ENCODE results near the gene WDR55.
"Not testable (repeated sequence)": the region's sequence is repeated elsewhere in the genome, so short reads cannot be mapped to it uniquely, and the experiment has no call there.

Gene WDR55

DNA sequence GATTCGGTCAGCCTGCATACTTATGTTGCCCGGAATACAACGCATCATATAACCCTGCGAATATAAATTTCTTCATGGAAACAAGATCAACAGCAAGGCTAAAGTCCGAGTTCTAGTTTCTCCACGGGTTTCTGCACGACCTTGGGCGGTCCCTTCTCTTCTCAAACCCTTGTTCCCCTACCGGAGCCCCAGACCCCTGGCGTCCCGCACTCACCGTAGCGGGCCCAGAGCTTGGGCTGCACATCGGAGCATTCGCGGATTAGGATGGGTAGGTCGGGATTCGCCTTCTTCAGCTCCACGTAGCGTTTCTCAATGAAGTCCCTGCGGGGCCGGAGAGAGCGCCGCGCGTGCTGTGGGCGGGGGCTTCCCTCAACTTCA, 17.7 kb upstream of the WDR55 start:
- no peaks in the 10 kb centered on the region for H3K27me3 ChIP-seq (ENCODE audit: low read length)
- H3K27ac ChIP-seq (ENCODE audit: low read depth, low read length) = peak overlapping the region; percentile 16; the same call in 1 of the 2 replicates
- peak overlapping the region; percentile 55 for H2AFZ ChIP-seq (ENCODE audit: low read depth, low read length, severe bottlenecking)
- peak overlapping the region; percentile 78 for H3K4me3 ChIP-seq (ENCODE audit: insufficient read depth, low read length, poor library complexity, severe bottlenecking)
- no peaks in the 10 kb centered on the region for H3K9me2 ChIP-seq (replicated peaks; ENCODE audit: insufficient read depth, low read length)
- peak overlapping the region; percentile 86 for H3K4me2 ChIP-seq (ENCODE audit: low read depth, low read length, poor library complexity, severe bottlenecking)
- H3F3A ChIP-seq (ENCODE audit: insufficient read depth) = no peaks in the 10 kb centered on the region
- no peaks in the 10 kb centered on the region for H3K9me3 ChIP-seq (ENCODE audit: insufficient read depth, low read length)
- no peak for TF ChIP-seq EZH2phosphoT487 (conservative IDR thresholded peaks at IDR 0.05; ENCODE audit: low read length)
- TF ChIP-seq, protein P1, sequence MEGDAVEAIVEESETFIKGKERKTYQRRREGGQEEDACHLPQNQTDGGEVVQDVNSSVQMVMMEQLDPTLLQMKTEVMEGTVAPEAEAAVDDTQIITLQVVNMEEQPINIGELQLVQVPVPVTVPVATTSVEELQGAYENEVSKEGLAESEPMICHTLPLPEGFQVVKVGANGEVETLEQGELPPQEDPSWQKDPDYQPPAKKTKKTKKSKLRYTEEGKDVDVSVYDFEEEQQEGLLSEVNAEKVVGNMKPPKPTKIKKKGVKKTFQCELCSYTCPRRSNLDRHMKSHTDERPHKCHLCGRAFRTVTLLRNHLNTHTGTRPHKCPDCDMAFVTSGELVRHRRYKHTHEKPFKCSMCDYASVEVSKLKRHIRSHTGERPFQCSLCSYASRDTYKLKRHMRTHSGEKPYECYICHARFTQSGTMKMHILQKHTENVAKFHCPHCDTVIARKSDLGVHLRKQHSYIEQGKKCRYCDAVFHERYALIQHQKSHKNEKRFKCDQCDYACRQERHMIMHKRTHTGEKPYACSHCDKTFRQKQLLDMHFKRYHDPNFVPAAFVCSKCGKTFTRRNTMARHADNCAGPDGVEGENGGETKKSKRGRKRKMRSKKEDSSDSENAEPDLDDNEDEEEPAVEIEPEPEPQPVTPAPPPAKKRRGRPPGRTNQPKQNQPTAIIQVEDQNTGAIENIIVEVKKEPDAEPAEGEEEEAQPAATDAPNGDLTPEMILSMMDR (IDR thresholded peaks at IDR 0.05; ENCODE audit: insufficient read depth, low read length, poor library complexity, severe bottlenecking) = no peak
- H3K79me2 ChIP-seq (ENCODE audit: insufficient read depth, low read length) = peaks cover 36% of the 10 kb centered on the region
- H3K36me3 ChIP-seq (ENCODE audit: low read length) = peaks cover 5% of the 10 kb centered on the region; the same call in 1 of the 2 replicates
- H3K9ac ChIP-seq (ENCODE audit: low read length) = peak overlapping the region; percentile 83
- no peaks in the 10 kb centered on the region for H4K20me1 ChIP-seq (ENCODE audit: low read depth, low read length)

- Histone ChIP-seq H3K27ac (ENCODE audit: low read depth, low read length) (no peak overlapping the region), H3K9ac (ENCODE audit: low read length) (no peak overlapping the region), H3F3A (ENCODE audit: insufficient read depth) (0 out of 2 replicates have a peak, but pooled peaks cover 3% of the 10 kb centered on the region), H2AFZ (ENCODE audit: low read depth, low read length, severe bottlenecking) (no peak overlapping the region), H3K4me3 (ENCODE audit: insufficient read depth, low read length, poor library complexity, severe bottlenecking) (no peak overlapping the region), H3K36me3 (ENCODE audit: low read length) (peaks cover 23% of the 10 kb centered on the region), H3K9me2 (replicated peaks; ENCODE audit: insufficient read depth, low read length) (no peaks in the 10 kb centered on the region), H3K4me2 (ENCODE audit: low read depth, low read length, poor library complexity, severe bottlenecking) (no peak overlapping the region), H4K20me1 (ENCODE audit: low read depth, low read length) (no peaks in the 10 kb centered on the region), H3K9me3 (ENCODE audit: insufficient read depth, low read length) (no peaks in the 10 kb centered on the region), H3K27me3 (ENCODE audit: low read length) (no peaks in the 10 kb centered on the region), H3K79me2 (ENCODE audit: insufficient read depth, low read length) (no peaks in the 10 kb centered on the region)
- TF ChIP-seq, protein P1 (IDR thresholded peaks at IDR 0.05; ENCODE audit: insufficient read depth, low read length, poor library complexity, severe bottlenecking) = no peak
- no peak for TF ChIP-seq EZH2phosphoT487 (conservative IDR thresholded peaks at IDR 0.05; ENCODE audit: low read length)
These were observed 5.8 kb upstream of the WDR55 start for GRCh38 chr5:140658870-140659269.

DNA sequence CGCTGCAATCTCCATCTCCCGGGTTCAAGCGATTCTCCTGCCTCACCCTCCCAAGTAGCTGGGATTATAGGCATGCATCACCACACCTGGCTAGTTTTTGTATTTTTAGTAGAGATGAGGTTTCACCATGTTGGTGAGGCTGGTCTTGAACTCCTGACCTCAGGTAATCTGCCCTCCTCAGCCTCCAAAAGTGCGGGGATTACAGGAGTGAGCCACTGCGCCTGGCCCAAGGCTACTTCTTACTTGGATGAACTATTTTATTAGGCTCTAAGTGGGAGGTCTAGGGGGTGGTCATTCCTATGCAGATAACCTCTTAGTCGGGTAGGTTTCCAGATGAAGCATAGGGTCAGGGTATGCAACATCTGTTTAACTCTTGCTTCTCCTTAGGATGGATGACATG, 4.3 kb upstream of the WDR55 start:
- not testable (repeated sequence) for H3K4me3 ChIP-seq (ENCODE audit: insufficient read depth, low read length, poor library complexity, severe bottlenecking); H2AFZ ChIP-seq (ENCODE audit: low read depth, low read length, severe bottlenecking); H3K79me2 ChIP-seq (ENCODE audit: insufficient read depth, low read length); H3K9me2 ChIP-seq (replicated peaks; ENCODE audit: insufficient read depth, low read length); H3K27me3 ChIP-seq (ENCODE audit: low read length); H3K9ac ChIP-seq (ENCODE audit: low read length); H4K20me1 ChIP-seq (ENCODE audit: low read depth, low read length); H3K9me3 ChIP-seq (ENCODE audit: insufficient read depth, low read length); H3F3A ChIP-seq (ENCODE audit: insufficient read depth); H3K4me2 ChIP-seq (ENCODE audit: low read depth, low read length, poor library complexity, severe bottlenecking); H3K27ac ChIP-seq (ENCODE audit: low read depth, low read length)
- H3K36me3 ChIP-seq (ENCODE audit: low read length) = peaks cover 11% of the 10 kb centered on the region

DNA sequence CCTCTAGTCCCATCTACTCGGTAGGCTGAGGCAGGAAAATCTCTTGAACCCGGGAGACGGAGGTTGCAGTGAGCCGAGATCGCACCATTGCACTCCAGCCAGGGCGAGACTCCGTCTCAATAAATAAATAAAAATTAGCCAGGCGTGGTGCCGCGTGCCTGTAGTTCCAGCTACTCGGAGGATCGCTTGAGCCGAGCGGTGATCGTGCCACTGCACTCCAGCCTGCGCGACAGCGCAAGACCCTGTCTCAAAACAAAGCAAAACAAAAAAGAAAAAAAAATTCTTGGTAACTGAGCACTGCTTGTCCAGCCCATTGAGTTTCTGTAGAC, 710 bp upstream of the WDR55 start:
- Histone ChIP-seq H3F3A (ENCODE audit: insufficient read depth) (0 out of 2 replicates have a peak, but pooled peaks cover 8% of the 10 kb centered on the region), H4K20me1 (ENCODE audit: low read depth, low read length) (no peaks in the 10 kb centered on the region), H3K27ac (ENCODE audit: low read depth, low read length) (peak overlapping the region; percentile 54), H3K9ac (ENCODE audit: low read length) (peak overlapping the region; percentile 86), H3K36me3 (ENCODE audit: low read length) (peaks cover 7% of the 10 kb centered on the region; the same call in 1 of the 2 replicates), H2AFZ (ENCODE audit: low read depth, low read length, severe bottlenecking) (peak overlapping the region; percentile 79), H3K9me3 (ENCODE audit: insufficient read depth, low read length) (no peaks in the 10 kb centered on the region), H3K27me3 (ENCODE audit: low read length) (no peaks in the 10 kb centered on the region), H3K4me2 (ENCODE audit: low read depth, low read length, poor library complexity, severe bottlenecking) (peak overlapping the region; percentile 68), H3K4me3 (ENCODE audit: insufficient read depth, low read length, poor library complexity, severe bottlenecking) (peak overlapping the region; percentile 93), H3K79me2 (ENCODE audit: insufficient read depth, low read length) (peaks cover 31% of the 10 kb centered on the region), H3K9me2 (replicated peaks; ENCODE audit: insufficient read depth, low read length) (no peaks in the 10 kb centered on the region)
- TF ChIP-seq EZH2phosphoT487 (conservative IDR thresholded peaks at IDR 0.05; ENCODE audit: low read length) = no peak
- TF ChIP-seq, protein P1 (IDR thresholded peaks at IDR 0.05; ENCODE audit: insufficient read depth, low read length, poor library complexity, severe bottlenecking) = no peak

DNA sequence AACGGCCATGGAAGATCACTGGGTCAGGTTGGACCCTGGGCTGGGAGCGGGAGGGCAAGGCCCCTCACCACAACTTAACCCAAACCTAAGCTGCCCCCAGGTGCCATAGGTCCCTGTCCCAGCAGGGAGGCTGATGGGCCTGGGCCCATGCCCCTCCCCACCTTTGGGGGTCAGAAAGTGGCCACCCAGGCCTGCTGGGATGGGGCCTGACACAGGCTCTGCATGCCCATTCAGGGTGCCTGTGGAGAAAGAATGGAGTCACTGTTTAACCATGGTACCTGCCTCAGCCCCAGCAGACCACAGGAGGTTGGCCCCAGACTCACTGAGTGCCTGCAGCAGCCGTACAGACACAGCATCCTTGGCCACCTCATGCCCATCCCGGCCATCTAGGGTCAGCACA, 6.3 kb downstream of the WDR55 start:
- not testable (repeated sequence) for H3K9me2 ChIP-seq (replicated peaks; ENCODE audit: insufficient read depth, low read length); H3K36me3 ChIP-seq (ENCODE audit: low read length)
- peaks cover 17% of the 10 kb centered on the region for H3K79me2 ChIP-seq (ENCODE audit: insufficient read depth, low read length)

More for the DNA sequence above, 6.3 kb downstream of the WDR55 start:
- not testable (repeated sequence) for H3K27ac ChIP-seq (ENCODE audit: low read depth, low read length); H2AFZ ChIP-seq (ENCODE audit: low read depth, low read length, severe bottlenecking); H3K9ac ChIP-seq (ENCODE audit: low read length); H3K9me3 ChIP-seq (ENCODE audit: insufficient read depth, low read length); H3K4me2 ChIP-seq (ENCODE audit: low read depth, low read length, poor library complexity, severe bottlenecking); H3K4me3 ChIP-seq (ENCODE audit: insufficient read depth, low read length, poor library complexity, severe bottlenecking); H4K20me1 ChIP-seq (ENCODE audit: low read depth, low read length); H3F3A ChIP-seq (ENCODE audit: insufficient read depth); H3K27me3 ChIP-seq (ENCODE audit: low read length)
